Ishikawa (cell line): ENCODE data around the gene GABRG3.

Source experiments
- CEBPB ChIP-seq: IDR thresholded peaks from 2 replicates; pipeline ENCODE4 v1.6.1; 2012
- CREB1 ChIP-seq: IDR thresholded peaks from 2 replicates; pipeline ENCODE4 v1.6.1; 2012; ENCODE audit warnings: low read depth
- EGR1 ChIP-seq: IDR thresholded peaks from 2 replicates; pipeline ENCODE4 v1.6.1; 2012
- EP300 ChIP-seq: IDR thresholded peaks from 2 replicates; pipeline ENCODE4 v1.6.1; 2012; ENCODE audit warnings: borderline replicate concordance
- FOXM1 ChIP-seq: IDR thresholded peaks from 2 replicates; pipeline ENCODE4 v1.6.1; 2012; ENCODE audit warnings: low read depth, borderline replicate concordance
- MAX ChIP-seq: IDR thresholded peaks from 2 replicates; pipeline ENCODE4 v1.6.1; 2012
- NFIC ChIP-seq: IDR thresholded peaks from 2 replicates; pipeline ENCODE4 v1.6.1; 2012
- RAD21 ChIP-seq: IDR thresholded peaks from 2 replicates; pipeline ENCODE4 v1.6.1; 2012; ENCODE audit warnings: low read depth
- REST ChIP-seq: IDR thresholded peaks from 2 replicates; pipeline ENCODE4 v1.6.1; 2012; ENCODE audit warnings: low read depth, mild to moderate bottlenecking
- TAF1 ChIP-seq: IDR thresholded peaks from 2 replicates; pipeline ENCODE4 v1.6.1; 2012; ENCODE audit warnings: low read depth, mild to moderate bottlenecking
- TCF12 ChIP-seq: IDR thresholded peaks from 2 replicates; pipeline ENCODE4 v1.6.1; 2012; ENCODE audit warnings: low read depth
- TEAD4 ChIP-seq: IDR thresholded peaks from 2 replicates; pipeline ENCODE4 v1.6.1; 2012
- USF1 ChIP-seq: IDR thresholded peaks from 2 replicates; pipeline ENCODE4 v1.6.1; 2012
- YY1 ChIP-seq: IDR thresholded peaks from 2 replicates; pipeline ENCODE4 v1.6.1; 2012; ENCODE audit warnings: low read depth
- ZBTB7A ChIP-seq: IDR thresholded peaks from 2 replicates; pipeline ENCODE4 v1.6.1; 2012; ENCODE audit warnings: low read depth

The GABRG3 gene

GRCh38 chr15:27025481-27025966 lies 54.5 kb downstream of the GABRG3 start:
- TF ChIP-seq YY1 (no peak), EP300 (no peak), EGR1 (no peak), MAX (no peak)

GRCh38 chr15:27027229-27027628 lies 56.2 kb downstream of the GABRG3 start:
- TF ChIP-seq EP300 = no peak
- TF ChIP-seq TEAD4 = no peak
- no peak for TF ChIP-seq NFIC
- no peak for TF ChIP-seq EGR1
- no peak for TF ChIP-seq CEBPB
- no peak for TF ChIP-seq YY1
- TF ChIP-seq ZBTB7A = no peak
- no peak for TF ChIP-seq USF1
- no peak for TF ChIP-seq MAX
- TF ChIP-seq TCF12 = no peak
- no peak for TF ChIP-seq FOXM1
- no peak for TF ChIP-seq REST

GRCh38 chr15:27028858-27029477 lies 58.0 kb downstream of the GABRG3 start:
- no peak for TF ChIP-seq EGR1
- TF ChIP-seq CREB1 = no peak
- TF ChIP-seq TEAD4 = no peak
- TF ChIP-seq MAX = no peak
- TF ChIP-seq TCF12 = no peak
- TF ChIP-seq NFIC = no peak
- TF ChIP-seq USF1 = no peak
- TF ChIP-seq ZBTB7A = no peak
- no peak for TF ChIP-seq EP300
- no peak for TF ChIP-seq YY1
- TF ChIP-seq REST = no peak
- TF ChIP-seq RAD21 = no peak
- no peak for TF ChIP-seq TAF1
- no peak for TF ChIP-seq FOXM1
- no peak for TF ChIP-seq CEBPB

GRCh38 chr15:27036210-27036609 lies 65.2 kb downstream of the GABRG3 start:
- no peak for TF ChIP-seq CEBPB
- TF ChIP-seq TEAD4 = no peak
- TF ChIP-seq USF1 = no peak
- no peak for TF ChIP-seq TAF1
- no peak for TF ChIP-seq YY1
- no peak for TF ChIP-seq EP300
- no peak for TF ChIP-seq ZBTB7A
- TF ChIP-seq MAX = no peak
- TF ChIP-seq NFIC = no peak
- TF ChIP-seq REST = no peak
- no peak for TF ChIP-seq EGR1
- no peak for TF ChIP-seq FOXM1
- TF ChIP-seq CREB1 = no peak
- TF ChIP-seq TCF12 = no peak
- no peak for TF ChIP-seq RAD21
